Kidney (tissue), 14 donors: ENCODE data around the gene ZNF431. TPM values are rescaled to one million over a fixed set of nuclear protein-coding genes. Genes with fewer than 3 reads are reported as not detected.
"Not testable (repeated sequence)": the region's sequence is repeated elsewhere in the genome, so short reads cannot be mapped to it uniquely, and the experiment has no call there.

ENCODE experiments used
- DNase-seq, 5 donors: peaks; one replicate each; pipeline ENCODE4 v3.0.0-alpha.2; 2013 to 2020
- FAIRE-seq: peaks from 2 replicates; lab custom pipeline; 2012; peaks lifted over from hg19 to GRCh38; lab: Jason Lieb, UNC
- H3K27ac ChIP-seq, 2 donors: one replicate each; pipeline ENCODE4 v1.7.0; 2013; ENCODE audit warnings: low read depth in 2 of 2, low read length in 2 of 2, inconsistent platforms in 1 of 2
- H3K27me3 ChIP-seq: one replicate; pipeline ENCODE4 v1.7.1; 2013; ENCODE audit warnings: low read length, inconsistent platforms; ENCODE audit not compliant: control insufficient read depth, insufficient read depth
- H3K36me3 ChIP-seq, 3 donors: one replicate each; pipeline versions ENCODE4 v1.7.0 to v1.7.1; 2013; ENCODE audit warnings: low read length in 3 of 3, control low read depth in 1 of 3, inconsistent platforms in 1 of 3; ENCODE audit not compliant: insufficient read depth in 3 of 3, control insufficient read depth in 2 of 3
- H3K4me1 ChIP-seq, 3 donors: one replicate each; pipeline versions ENCODE4 v1.7.0 to v1.7.1; 2013; ENCODE audit warnings: low read length in 3 of 3, inconsistent platforms in 1 of 3, low read depth in 1 of 3; ENCODE audit not compliant: control insufficient read depth in 2 of 3, insufficient read depth in 2 of 3
- H3K4me3 ChIP-seq, 3 donors: one replicate each; pipeline versions ENCODE4 v1.7.0 to v1.8.1; 2013; ENCODE audit warnings: low read length in 3 of 3, control low read depth in 1 of 3, inconsistent platforms in 1 of 3
- H3K9ac ChIP-seq, 3 donors: one replicate each; pipeline versions ENCODE4 v1.7.0 to v1.7.1; 2013; ENCODE audit warnings: low read length in 3 of 3, control low read depth in 1 of 3, inconsistent platforms in 1 of 3
- H3K9me3 ChIP-seq, 3 donors: one replicate each; pipeline versions ENCODE4 v1.7.0 to v1.7.1; 2013; ENCODE audit warnings: low read length in 3 of 3, control low read depth in 1 of 3, inconsistent platforms in 1 of 3; ENCODE audit not compliant: control insufficient read depth in 2 of 3, insufficient read depth in 1 of 3
- intact Hi-C: fragments of 100-400 bp; cut with DNase I; formaldehyde crosslinking; loops from one replicate; pipeline ENCODE4 v1.11.1; 2022
- polyA plus RNA-seq: library from polyadenylated mRNA; stranded (reverse); fragments of 350-450 nt; fragmentation: Illumina TruSeq; extraction: RNeasy Lipid Tissue Mini Kit (QIAGEN cat#74804); gene quantifications from one replicate; pipeline ENCODE4 v1.2.3, GENCODE V29; 2014; ENCODE audit warnings: low read depth, low replicate concordance; ENCODE audit not compliant: insufficient read depth
- total RNA-seq: library from RNA; stranded (reverse); fragmentation: NEBNext Ultra II Directional; extraction: Animal tissue kit (Norgen Biotek cat#: 25700); gene quantifications from one replicate; pipeline ENCODE4 v1.2.1, GENCODE V29; 2021
- TF ChIP-seq, protein P1 (sequence below): IDR thresholded peaks from 3 replicates; pipeline ENCODE4 v1.5.1; 2012; ENCODE audit warnings: mild to moderate bottlenecking, moderate library complexity, borderline replicate concordance; ENCODE audit not compliant: insufficient read depth; ENCODE audit errors: extremely low read depth
- donor health status: control.
- donor health status: control.
- donor health status: control.
- donor health status: control.
- donor health status: control.
- donor health status: DM: yes; HTN: yes; CAD: no.
- donor health status: Normal renal cell carcinoma (clear cell type).

ZNF431 gene
- total and polyA plus RNA-seq, 2 donors from 2014 or later = 4.2 to 17.2 TPM

DNA sequence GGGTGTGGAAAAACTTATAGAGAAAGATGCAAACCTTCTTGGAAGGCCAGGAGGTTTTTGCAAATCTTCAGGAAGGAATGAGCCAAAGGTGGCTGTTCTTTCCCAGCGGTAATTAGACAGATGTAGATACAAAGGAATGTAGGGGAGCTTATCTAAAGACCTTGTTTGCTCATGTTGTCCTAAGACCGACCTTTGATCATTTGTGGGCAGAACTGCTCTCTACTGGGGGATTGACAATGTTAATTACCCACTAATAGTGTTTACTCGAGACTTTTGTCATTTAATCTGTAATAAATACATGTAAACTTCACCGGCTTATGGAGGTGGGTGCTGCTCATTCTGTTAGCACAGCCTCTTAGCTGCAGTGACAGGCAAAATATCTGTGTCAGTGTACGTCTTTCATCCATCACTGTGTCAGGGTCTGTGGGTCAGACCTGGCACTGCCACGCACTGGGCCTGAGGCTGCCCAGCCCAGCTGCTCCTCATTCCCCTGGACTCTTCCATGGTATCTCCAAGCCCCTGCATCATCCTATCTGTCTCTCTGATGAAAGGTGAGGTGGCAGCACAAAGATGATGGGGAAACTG, 68.3 kb downstream of the ZNF431 start:
- Histone ChIP-seq H3K4me1 (no peaks in the 10 kb centered on the region), H3K9ac (no peak overlapping the region), H3K9me3 (no peaks in the 10 kb centered on the region), H3K36me3 (no peaks in the 10 kb centered on the region), H3K27me3 (no peaks in the 10 kb centered on the region), H3K4me3 (no peak overlapping the region), H3K27ac (no peak overlapping the region)
- intact Hi-C loops = no loop called here
- FAIRE-seq = no peak
- DNase-seq = no peak
- TF ChIP-seq, protein P1, sequence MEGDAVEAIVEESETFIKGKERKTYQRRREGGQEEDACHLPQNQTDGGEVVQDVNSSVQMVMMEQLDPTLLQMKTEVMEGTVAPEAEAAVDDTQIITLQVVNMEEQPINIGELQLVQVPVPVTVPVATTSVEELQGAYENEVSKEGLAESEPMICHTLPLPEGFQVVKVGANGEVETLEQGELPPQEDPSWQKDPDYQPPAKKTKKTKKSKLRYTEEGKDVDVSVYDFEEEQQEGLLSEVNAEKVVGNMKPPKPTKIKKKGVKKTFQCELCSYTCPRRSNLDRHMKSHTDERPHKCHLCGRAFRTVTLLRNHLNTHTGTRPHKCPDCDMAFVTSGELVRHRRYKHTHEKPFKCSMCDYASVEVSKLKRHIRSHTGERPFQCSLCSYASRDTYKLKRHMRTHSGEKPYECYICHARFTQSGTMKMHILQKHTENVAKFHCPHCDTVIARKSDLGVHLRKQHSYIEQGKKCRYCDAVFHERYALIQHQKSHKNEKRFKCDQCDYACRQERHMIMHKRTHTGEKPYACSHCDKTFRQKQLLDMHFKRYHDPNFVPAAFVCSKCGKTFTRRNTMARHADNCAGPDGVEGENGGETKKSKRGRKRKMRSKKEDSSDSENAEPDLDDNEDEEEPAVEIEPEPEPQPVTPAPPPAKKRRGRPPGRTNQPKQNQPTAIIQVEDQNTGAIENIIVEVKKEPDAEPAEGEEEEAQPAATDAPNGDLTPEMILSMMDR = no peak

GRCh38 chr19:21221693-21222092, 79.9 kb downstream of the ZNF431 start:
- no peaks in the 10 kb centered on the region for H3K36me3 ChIP-seq
- H3K4me1 ChIP-seq = no peaks in the 10 kb centered on the region
- no peak for DNase-seq
- intact Hi-C loops = no loop called here
- H3K9ac ChIP-seq = no peak overlapping the region
- TF ChIP-seq, protein P1 = no peak
- no peak overlapping the region for H3K4me3 ChIP-seq
- H3K9me3 ChIP-seq = no peaks in the 10 kb centered on the region
- H3K27me3 ChIP-seq = no peaks in the 10 kb centered on the region
- no peak for FAIRE-seq
- no peak overlapping the region for H3K27ac ChIP-seq

- H3K27me3 ChIP-seq, H3K4me3 ChIP-seq, H3K9me3 ChIP-seq, H3K9ac ChIP-seq, FAIRE-seq, H3K27ac ChIP-seq, H3K36me3 ChIP-seq, intact Hi-C loops, H3K4me1 ChIP-seq, DNase-seq: not testable (repeated sequence)
Observed at GRCh38 chr19:21229938-21230337, 88.1 kb downstream of the ZNF431 start.

DNA sequence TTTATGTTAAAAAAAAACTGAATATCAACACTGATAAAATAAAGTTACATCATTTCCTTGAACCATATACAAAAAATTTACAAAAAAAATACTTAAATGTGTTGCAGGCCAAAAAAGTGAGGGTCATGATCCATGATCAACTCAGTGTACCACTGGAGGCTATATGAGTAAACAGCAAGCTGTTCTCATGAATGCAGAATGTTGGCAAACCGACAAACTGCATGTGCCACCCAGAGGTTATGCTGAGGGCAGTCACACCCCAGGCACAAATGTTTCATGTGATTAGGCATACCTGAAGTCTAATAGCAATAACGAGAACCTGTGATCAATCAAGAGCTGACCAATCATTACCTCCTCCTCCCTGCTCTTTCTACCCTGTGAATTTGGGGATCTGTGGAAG, 91.9 kb downstream of the ZNF431 start:
- DNase-seq (no peak), FAIRE-seq (no peak)
- no peak overlapping the region for H3K9ac ChIP-seq
- H3K27me3 ChIP-seq = no peaks in the 10 kb centered on the region
- no peaks in the 10 kb centered on the region for H3K4me1 ChIP-seq
- peaks cover 0 to 3% (median 0%) of the 10 kb centered on the region in 3 donors for H3K9me3 ChIP-seq
- H3K27ac ChIP-seq = no peak overlapping the region
- H3K4me3 ChIP-seq = no peak overlapping the region
- TF ChIP-seq, protein P1 = no peak
- intact Hi-C loops = no loop called here
- no peaks in the 10 kb centered on the region for H3K36me3 ChIP-seq

DNA sequence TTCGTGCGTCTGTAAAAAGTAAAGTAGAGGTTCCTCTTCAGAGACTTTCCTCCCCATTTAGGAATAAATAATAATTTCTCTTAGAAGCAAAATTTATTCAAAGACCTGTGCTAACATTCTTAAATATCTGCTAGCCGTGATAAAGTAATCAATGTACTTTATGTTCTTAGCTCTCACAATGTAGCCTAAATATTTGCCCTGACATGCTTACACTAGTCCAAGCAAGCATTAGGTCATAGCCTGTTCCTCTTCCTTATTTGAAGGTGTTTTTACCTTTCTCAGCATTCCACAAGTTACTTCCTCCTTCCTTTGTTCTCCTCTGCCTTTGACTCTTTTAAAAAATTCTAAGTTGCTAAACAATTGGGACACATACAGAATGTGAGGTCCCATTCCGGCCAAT, 94.9 kb downstream of the ZNF431 start:
- H3K27me3 ChIP-seq, DNase-seq, FAIRE-seq, H3K36me3 ChIP-seq, H3K4me3 ChIP-seq, H3K4me1 ChIP-seq, H3K27ac ChIP-seq, H3K9me3 ChIP-seq, H3K9ac ChIP-seq, intact Hi-C loops: not testable (repeated sequence)
